HG03159 (cell line): Measurements from ENCODE around the gene ASTN2.
A peak's percentile ranks its signal among the peaks of the same experiment; 100 is the strongest.

Experiments
- ATAC-seq: cut with Tn5 transposase; IDR thresholded peaks from one replicate; pipeline ENCODE4 v1.9.1; 2021; ENCODE audit warnings: mild to moderate bottlenecking, moderate library complexity; ENCODE audit not compliant: unreplicated experiment

The ASTN2 gene

GRCh38 chr9:116654059-116654355, 760.9 kb downstream of the ASTN2 start:
- ATAC-seq = no peak

- ATAC-seq = no peak
Observed at GRCh38 chr9:116653348-116654058, 761.4 kb downstream of the ASTN2 start.

GRCh38 chr9:116647515-116647809, 767.4 kb downstream of the ASTN2 start:
- ATAC-seq = no peak

GRCh38 chr9:116646661-116647514, 768.0 kb downstream of the ASTN2 start:
- peak; percentile 72 for ATAC-seq

GRCh38 chr9:116644091-116644688, 770.7 kb downstream of the ASTN2 start:
- no peak for ATAC-seq

- ATAC-seq = no peak
Observed at GRCh38 chr9:116643691-116644090, 771.2 kb downstream of the ASTN2 start.

GRCh38 chr9:116641292-116642059, 773.4 kb downstream of the ASTN2 start:
- ATAC-seq = no peak

- ATAC-seq = no peak
Observed at GRCh38 chr9:116639251-116639741, 775.6 kb downstream of the ASTN2 start.

GRCh38 chr9:116635908-116636307, 778.9 kb downstream of the ASTN2 start:
- ATAC-seq = no peak

- ATAC-seq = no peak
Observed at GRCh38 chr9:116632990-116633838, 781.6 kb downstream of the ASTN2 start.

GRCh38 chr9:116629634-116630033, 785.2 kb downstream of the ASTN2 start:
- no peak for ATAC-seq

GRCh38 chr9:116628716-116629115, 786.1 kb downstream of the ASTN2 start:
- ATAC-seq = no peak

GRCh38 chr9:116627433-116627832, 787.4 kb downstream of the ASTN2 start:
- ATAC-seq = no peak

GRCh38 chr9:116626762-116627161, 788.1 kb downstream of the ASTN2 start:
- no peak for ATAC-seq

GRCh38 chr9:116623715-116624114, 791.1 kb downstream of the ASTN2 start:
- ATAC-seq = no peak

- no peak for ATAC-seq
Observed at GRCh38 chr9:116617389-116617788, 797.5 kb downstream of the ASTN2 start.

GRCh38 chr9:116616304-116616914, 798.4 kb downstream of the ASTN2 start:
- ATAC-seq = no peak

GRCh38 chr9:116608064-116608463, 806.8 kb downstream of the ASTN2 start:
- no peak for ATAC-seq

GRCh38 chr9:116605904-116606341, 808.9 kb downstream of the ASTN2 start:
- ATAC-seq = no peak

- ATAC-seq = no peak
Observed at GRCh38 chr9:116605060-116605459, 809.8 kb downstream of the ASTN2 start.
